ENCODE measurements around the gene ATP1B2. TPM values are rescaled to one million over a fixed set of nuclear protein-coding genes. Genes with fewer than 3 reads are reported as not detected.
A peak's percentile ranks its signal among the peaks of the same experiment; 100 is the strongest.

The ATP1B2 gene
- total RNA-seq, 2 experiments from 2014 or later, result 0.10 TPM; not detected in 1

DNA sequence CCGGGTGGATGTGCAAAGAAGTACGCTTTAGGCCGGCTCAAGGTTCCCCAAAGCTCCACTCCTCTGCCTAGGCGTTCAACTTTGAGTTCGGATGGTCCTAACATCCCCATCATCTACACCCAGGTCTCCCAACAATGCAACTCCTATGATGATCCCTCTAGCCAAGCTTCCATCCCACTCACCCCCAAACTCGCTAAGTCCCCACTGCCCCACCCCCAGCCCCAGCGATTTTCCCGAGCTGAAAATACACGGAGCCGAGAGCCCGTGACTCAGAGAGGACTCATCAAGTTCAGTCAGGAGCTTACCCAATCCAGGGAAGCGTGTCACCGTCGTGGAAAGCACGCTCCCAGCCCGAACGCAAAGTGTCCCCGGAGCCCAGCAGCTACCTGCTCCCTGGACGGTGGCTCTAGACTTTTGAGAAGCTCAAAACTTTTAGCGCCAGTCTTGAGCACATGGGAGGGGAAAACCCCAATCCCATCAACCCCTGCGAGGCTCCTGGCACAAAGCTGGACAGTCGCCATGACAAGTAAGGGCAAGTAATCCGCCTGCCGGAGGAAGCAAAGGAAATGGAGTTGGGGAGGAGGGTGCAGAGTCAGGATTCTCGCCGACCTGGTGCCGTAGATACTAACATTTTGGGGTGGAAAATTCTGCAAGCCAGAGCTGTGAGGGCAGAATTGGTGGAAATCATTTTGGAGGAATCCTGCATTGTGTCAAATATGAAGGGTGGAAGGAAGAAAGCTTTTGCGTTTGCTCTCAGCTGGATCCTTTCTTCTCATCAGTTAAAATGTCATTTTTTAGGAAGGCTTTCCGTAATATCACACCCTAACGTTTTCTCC is 36.6 kb downstream of the ATP1B2 start, which contains the start of gene TP53:
Gene TP53 (minus strand): TSS at position 419 of the 836 bp plus-strand sequence. CDS start 10,896 bp downstream, outside the sequence.
- H3K36me3 Mint-ChIP-seq, result peaks cover 51% of the 10 kb centered on the region

DNA sequence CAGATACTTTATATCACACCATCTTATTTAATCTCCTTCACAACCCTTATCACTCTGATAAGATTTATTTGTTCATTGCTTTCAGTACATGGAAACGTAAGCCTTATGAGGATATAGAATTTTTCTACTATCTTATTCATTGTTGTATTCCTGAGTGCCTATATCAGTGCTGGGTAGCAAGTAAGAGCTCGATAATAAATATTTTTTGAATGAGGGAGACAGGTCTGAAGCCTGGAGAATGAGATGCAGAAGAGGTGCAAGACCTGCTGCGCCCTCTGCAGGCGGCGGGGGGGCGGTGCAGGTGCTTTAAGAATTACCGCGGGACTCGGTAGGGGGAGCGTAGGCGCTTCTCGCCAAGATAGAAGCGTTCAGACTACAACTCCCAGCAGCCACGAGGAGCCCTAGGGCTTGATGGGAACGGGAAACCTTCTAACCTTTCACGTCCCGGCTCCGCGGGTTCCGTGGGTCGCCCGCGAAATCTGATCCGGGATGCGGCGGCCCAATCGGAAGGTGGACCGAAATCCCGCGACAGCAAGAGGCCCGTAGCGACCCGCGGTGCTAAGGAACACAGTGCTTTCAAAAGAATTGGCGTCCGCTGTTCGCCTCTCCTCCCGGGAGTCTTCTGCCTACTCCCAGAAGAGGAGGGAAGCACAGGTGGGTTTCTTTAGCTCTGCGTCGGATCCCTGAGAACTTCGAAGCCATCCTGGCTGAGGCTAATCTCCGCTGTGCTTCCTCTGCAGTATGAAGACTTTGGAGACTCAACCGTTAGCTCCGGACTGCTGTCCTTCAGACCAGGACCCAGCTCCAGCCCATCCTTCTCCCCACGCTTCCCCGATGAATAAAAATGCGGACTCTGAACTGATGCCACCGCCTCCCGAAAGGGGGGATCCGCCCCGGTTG is 37.4 kb downstream of the ATP1B2 start, which contains the start of gene WRAP53:
Gene WRAP53 (plus strand): TSS at position 570 of the 900 bp plus-strand sequence. CDS start 172 bp downstream, at position 742.
- peak within 1 kb of the TSS; percentile 99 for H3K27ac Mint-ChIP-seq

More for the DNA sequence above, 36.6 kb downstream of the ATP1B2 start, which contains the start of gene TP53:
- Mint-ChIP-seq H3K4me3 (peak within 1 kb of the TSS; percentile 99), H3K4me1 (peaks cover 28% of the 10 kb centered on the region), H3K27me3 (peaks cover 5% of the 10 kb centered on the region), H3K27ac (peak within 1 kb of the TSS; percentile 99), H3K9me3 (no peaks in the 10 kb centered on the region)
- peak; percentile 87 for DNase-seq

DNA sequence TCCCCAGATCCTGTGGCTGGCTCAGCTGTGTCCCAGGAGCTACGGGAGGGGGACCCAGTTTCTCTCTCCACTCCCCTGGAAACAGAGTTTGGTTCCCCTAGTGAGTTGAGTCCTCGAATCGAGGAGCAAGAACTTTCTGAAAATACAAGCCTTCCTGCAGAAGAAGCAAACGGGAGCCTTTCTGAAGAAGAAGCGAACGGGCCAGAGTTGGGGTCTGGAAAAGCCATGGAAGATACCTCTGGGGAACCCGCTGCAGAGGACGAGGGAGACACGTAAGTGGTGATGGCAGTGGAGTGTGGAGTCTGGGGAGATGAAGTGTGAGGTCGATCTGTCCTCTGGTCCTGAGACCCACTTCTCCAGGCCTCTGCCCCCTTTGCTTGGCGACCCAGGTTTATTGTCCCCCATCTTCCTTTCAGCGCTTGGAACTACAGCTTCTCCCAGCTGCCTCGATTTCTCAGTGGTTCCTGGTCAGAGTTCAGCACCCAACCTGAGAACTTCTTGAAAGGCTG is 38.1 kb downstream of the ATP1B2 start:
- no peak for DNase-seq
- Mint-ChIP-seq H3K27ac (peak overlapping the region; percentile 99), H3K4me1 (peaks cover 28% of the 10 kb centered on the region)

More for the DNA sequence above, 37.4 kb downstream of the ATP1B2 start, which contains the start of gene WRAP53:
- Mint-ChIP-seq H3K4me1 (peaks cover 31% of the 10 kb centered on the region), H3K9me3 (no peaks in the 10 kb centered on the region), H3K27me3 (peaks cover 5% of the 10 kb centered on the region), H3K36me3 (peaks cover 52% of the 10 kb centered on the region), H3K4me3 (peak within 1 kb of the TSS; percentile 99)
- DNase-seq, result peak; percentile 94

DNA sequence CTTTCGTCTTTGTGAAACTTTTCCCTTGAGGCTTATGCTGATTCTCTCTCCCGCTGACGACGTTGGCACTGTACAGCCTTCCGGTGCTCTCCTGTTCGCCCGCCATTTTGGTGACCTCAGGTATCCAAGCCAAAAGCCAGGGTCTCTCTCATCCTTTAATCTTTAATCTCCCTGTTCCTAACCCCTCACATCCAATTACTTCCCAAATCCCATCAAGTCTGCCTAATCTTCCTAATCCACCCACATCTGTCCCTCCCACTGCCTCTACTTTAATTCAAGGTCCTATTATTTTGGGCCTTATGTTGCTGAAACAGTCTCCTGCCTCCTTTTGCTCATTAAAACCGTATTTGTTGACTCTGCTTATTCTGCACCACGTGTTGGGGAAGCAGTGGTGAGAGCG is 44.9 kb downstream of the ATP1B2 start:
- Mint-ChIP-seq H3K4me1 (peaks cover 3% of the 10 kb centered on the region), H3K4me3 (no peak overlapping the region), H3K27me3 (peaks cover 3% of the 10 kb centered on the region), H3K27ac (no peak overlapping the region), H3K36me3 (peaks cover 38% of the 10 kb centered on the region), H3K9me3 (no peaks in the 10 kb centered on the region)
- no peak for DNase-seq

More for the DNA sequence above, 38.1 kb downstream of the ATP1B2 start:
- peaks cover 53% of the 10 kb centered on the region for H3K36me3 Mint-ChIP-seq
- no peaks in the 10 kb centered on the region for H3K9me3 Mint-ChIP-seq
- peak overlapping the region; percentile 99 for H3K4me3 Mint-ChIP-seq
- H3K27me3 Mint-ChIP-seq, result peaks cover 5% of the 10 kb centered on the region

DNA sequence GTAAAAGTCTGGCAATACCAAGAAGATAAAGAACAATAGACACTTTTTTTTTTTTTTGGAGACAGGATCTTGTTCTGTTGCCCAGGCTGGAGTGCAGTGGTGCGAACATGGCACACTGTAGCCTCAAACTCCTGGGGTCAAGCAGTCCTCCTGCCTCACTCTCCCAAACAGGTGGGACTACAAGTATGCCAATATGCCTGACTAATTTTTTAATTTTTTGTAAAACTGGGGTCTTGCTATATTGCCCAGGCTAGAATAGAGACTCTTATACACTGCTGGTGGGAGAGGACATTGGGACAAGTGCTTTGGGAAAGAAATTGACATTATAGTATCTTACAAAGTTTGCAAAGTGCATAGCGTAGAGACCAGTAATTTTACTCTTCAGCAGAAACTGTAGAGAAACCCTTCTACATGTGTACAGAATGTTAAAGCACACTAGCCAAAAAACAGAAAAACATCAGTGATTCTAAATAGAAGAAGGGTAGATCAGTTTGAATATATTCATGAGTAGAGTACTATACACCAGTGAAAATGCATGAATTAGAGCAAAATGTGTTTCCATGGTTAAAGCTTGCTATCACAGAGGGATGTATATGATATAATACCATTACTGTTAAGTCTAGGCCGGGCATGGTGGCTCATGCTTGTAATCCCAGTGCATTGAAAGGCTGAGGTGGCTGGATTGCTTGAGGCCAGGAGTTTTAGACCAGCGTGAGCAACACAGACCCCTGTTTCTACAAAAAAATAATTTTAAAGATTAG is 47.3 kb downstream of the ATP1B2 start:
- Mint-ChIP-seq H3K4me1 (peaks cover 1% of the 10 kb centered on the region), H3K9me3 (no peaks in the 10 kb centered on the region), H3K27ac (no peak overlapping the region), H3K36me3 (peaks cover 54% of the 10 kb centered on the region), H3K27me3 (peaks cover 8% of the 10 kb centered on the region), H3K4me3 (no peak overlapping the region)
- DNase-seq, result no peak

DNA sequence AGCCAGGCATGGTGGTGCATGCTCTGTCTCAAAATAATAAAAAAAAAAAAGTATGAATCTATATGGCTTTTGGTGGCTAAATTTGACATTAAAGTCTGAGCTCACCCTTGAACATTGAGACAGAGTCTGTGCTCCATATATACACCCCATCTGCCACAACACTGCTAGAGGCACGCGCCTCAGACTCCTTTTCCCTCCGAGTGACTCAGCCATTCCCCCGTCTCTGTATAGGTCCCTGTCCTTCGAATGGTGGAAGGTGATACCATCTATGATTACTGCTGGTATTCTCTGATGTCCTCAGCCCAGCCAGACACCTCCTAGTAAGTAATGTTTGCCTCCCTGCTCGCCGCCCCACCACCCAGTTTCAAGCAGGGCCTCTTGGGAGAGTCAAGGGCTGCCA is 49.8 kb downstream of the ATP1B2 start:
- Mint-ChIP-seq H3K36me3 (peaks cover 52% of the 10 kb centered on the region), H3K9me3 (no peaks in the 10 kb centered on the region), H3K27me3 (peaks cover 27% of the 10 kb centered on the region), H3K4me1 (peaks cover 15% of the 10 kb centered on the region), H3K27ac (no peak overlapping the region), H3K4me3 (no peak overlapping the region)
- no peak for DNase-seq

DNA sequence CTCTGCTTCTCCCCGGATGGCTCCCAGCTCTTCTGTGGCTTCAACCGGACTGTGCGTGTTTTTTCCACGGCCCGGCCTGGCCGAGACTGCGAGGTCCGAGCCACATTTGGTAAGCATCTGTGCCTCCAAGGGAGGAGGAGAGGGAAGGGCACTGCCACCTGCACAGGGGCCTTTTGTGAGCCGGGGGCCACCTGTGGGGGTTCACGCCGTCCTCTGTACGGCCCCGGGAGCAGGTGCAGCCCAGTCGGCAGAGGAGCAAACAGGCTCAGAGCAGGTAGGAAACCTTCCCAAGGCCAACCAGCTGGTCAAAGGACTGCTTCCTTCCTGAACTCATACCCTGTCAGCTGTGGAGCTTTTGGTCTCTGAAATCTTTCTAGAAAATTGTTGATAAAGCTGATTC is 51.0 kb downstream of the ATP1B2 start:
- Mint-ChIP-seq H3K27ac (no peak overlapping the region), H3K9me3 (no peaks in the 10 kb centered on the region), H3K4me1 (peaks cover 20% of the 10 kb centered on the region), H3K4me3 (no peak overlapping the region), H3K36me3 (peaks cover 43% of the 10 kb centered on the region), H3K27me3 (peaks cover 39% of the 10 kb centered on the region)
- no peak for DNase-seq

DNA sequence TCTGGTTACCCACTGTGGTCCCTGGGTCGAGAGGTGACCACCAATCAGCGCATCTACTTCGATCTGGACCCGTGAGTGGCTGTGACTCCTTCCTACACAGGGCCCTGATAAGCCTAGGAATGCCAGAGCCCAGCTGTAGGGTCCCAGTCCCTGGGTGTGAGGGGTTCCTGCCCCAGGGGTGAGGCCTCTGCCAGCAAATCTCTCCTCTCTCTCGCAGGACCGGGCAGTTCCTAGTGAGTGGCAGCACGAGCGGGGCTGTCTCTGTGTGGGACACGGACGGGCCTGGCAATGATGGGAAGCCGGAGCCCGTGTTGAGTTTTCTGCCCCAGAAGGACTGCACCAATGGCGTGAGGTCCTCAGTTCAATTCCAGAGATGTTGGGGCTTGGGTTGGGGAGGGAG is 52.0 kb downstream of the ATP1B2 start:
- DNase-seq, result no peak
- H3K4me3 Mint-ChIP-seq, result no peak overlapping the region
- peaks cover 20% of the 10 kb centered on the region for H3K4me1 Mint-ChIP-seq
- peaks cover 37% of the 10 kb centered on the region for H3K36me3 Mint-ChIP-seq
- no peaks in the 10 kb centered on the region for H3K9me3 Mint-ChIP-seq
- no peak overlapping the region for H3K27ac Mint-ChIP-seq
- H3K27me3 Mint-ChIP-seq, result peaks cover 49% of the 10 kb centered on the region

DNA sequence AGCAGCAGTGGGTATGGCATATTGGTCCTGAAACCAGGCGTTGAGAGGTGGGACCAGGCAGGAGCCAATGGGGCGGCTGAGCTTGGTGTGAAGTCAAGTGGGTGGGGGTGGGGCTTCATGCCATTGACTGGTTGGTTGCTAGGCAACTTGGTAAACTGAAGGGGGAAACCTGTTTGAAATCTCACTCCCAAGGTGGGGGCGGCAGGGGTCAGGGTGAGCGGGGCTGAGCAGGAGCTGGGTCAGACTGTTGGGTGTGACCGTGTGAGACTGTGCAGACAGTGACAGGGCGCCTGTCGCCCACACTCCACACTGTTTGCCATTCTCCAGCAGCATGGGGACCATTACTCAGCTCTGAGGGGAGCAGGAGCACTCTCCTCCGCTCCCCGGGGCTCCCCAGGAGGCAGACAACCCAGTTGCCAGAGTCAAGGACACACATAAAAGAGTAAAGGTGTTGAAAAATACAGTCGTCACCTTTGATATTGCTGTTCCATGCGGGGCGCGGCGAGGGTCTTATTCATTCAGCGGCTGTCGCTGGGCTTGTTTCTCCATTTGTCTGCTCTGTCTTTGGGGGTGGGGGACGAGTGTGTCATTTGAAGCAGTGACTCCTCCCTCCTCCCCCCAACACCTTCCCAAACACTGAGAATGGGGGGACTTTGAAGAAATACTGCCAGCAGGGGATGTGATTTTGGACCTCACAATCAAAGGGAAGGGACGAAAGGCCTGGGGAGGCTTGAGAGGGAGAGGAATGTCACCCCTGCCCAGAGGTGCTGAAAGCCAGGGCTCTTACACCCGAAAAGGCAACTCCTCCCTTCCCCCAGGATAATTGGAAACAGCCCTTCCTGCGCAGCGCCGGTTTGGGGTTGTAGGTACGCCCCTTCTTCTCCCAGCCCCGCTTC is 53.1 kb downstream of the ATP1B2 start:
- Mint-ChIP-seq H3K27me3 (peaks cover 53% of the 10 kb centered on the region), H3K4me3 (no peak overlapping the region), H3K4me1 (peaks cover 20% of the 10 kb centered on the region), H3K9me3 (no peaks in the 10 kb centered on the region), H3K36me3 (peaks cover 31% of the 10 kb centered on the region), H3K27ac (no peak overlapping the region)
- peak; percentile 43 for DNase-seq

DNA sequence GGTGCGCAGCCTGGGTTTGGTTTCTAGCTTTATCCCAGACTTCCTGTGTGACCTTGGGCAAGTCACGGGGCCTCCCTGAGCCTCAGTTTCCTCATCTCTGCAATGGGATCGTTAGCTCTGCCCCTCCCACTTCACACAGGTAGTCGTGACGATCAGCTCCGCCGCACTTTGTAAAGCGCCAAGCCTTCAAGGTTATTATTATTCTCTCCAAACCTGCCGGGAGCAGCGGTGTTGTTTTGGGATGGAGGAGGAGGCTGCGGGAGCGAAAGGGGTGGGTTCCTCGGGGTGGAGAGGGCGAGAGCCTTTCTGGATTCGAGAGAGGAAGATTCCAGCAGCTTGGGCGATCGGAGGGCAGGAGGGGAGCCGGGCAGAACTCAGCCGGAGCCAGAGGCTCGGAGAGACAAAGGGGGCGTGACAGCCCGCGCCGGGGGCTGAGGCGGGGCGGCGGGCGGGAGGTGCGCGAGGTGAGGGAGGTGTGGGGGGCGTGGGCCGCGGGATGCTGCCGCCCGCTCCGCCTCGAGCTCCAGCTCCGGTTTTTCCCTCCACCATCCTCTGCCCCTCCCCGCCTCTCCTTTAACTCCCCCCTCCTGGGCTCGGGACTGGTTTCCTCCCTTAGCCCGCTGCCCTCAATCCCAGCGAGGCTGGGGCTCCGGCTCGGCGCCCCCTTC is 54.0 kb downstream of the ATP1B2 start, which contains the start of gene EFNB3:
Gene EFNB3 (plus strand): TSS at position 602 of the 668 bp plus-strand sequence. CDS start 397 bp downstream, outside the sequence.
- no peaks in the 10 kb centered on the region for H3K9me3 Mint-ChIP-seq
- peak within 1 kb of the TSS; percentile 58 for H3K4me3 Mint-ChIP-seq
- H3K36me3 Mint-ChIP-seq, result peaks cover 31% of the 10 kb centered on the region
- no peak for DNase-seq
- no peak within 1 kb of the TSS for H3K27ac Mint-ChIP-seq
- H3K27me3 Mint-ChIP-seq, result peaks cover 55% of the 10 kb centered on the region
- peaks cover 20% of the 10 kb centered on the region for H3K4me1 Mint-ChIP-seq

DNA sequence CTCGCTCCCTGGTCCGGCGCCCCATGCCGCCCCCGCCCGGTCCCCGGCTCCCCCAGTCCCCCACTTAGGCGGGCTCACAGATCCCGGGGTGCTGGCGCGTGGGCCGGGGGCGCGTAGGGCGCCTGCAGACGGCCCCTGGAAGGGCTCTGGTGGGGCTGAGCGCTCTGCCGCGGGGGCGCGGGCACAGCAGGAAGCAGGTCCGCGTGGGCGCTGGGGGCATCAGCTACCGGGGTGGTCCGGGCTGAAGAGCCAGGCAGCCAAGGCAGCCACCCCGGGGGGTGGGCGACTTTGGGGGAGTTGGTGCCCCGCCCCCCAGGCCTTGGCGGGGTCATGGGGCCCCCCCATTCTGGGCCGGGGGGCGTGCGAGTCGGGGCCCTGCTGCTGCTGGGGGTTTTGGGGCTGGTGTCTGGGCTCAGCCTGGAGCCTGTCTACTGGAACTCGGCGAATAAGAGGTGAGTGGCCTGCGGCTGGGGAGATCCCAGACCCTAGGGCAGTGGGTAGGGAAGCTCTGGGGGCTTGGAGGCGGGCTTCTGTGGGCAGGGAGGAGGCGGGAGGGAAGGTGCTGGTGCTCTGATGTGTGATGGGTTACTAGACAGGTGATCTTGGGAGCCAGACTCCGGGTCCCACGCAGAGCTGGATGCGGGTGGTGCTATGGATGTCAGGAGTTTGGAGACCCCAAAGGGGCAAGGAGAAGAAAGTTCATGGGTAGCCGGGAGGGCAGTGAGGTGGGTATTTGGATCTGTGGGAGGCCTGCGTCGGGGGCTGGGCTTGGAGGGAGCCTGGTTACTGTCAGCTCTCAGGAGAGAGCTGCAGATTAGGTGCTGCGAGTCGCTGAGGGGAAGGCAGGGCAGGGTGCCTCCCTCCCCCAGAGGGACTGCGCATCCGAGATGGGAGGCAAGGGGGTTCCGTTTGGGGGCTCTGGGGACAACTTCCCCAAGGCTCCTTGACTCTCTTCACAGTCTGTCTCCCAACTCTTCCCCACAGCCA is 54.8 kb downstream of the ATP1B2 start:
- Mint-ChIP-seq H3K4me3 (peak overlapping the region; percentile 32), H3K4me1 (peaks cover 26% of the 10 kb centered on the region), H3K27ac (no peak overlapping the region), H3K27me3 (peaks cover 61% of the 10 kb centered on the region), H3K36me3 (peaks cover 29% of the 10 kb centered on the region), H3K9me3 (no peaks in the 10 kb centered on the region)
- DNase-seq, result no peak

Measured in activated naive CD8-positive, alpha-beta T cell treated with anti-CD3 and anti-CD28 coated beads for 36 hours (primary cell).